Right ventricle myocardium superior (tissue), 1 donor: ENCODE data around the gene STIM2. TPM values are rescaled to one million over a fixed set of nuclear protein-coding genes. Genes with fewer than 3 reads are reported as not detected.
"Not testable (repeated sequence)": the region's sequence is repeated elsewhere in the genome, so short reads cannot be mapped to it uniquely, and the experiment has no call there.

Experiments
- ATAC-seq: fragments of 200-7000 bp; cut with Tn5 transposase; one replicate; pipeline ENCODE4 v1.9.1; 2020; ENCODE audit warnings: mild to moderate bottlenecking; ENCODE audit not compliant: poor library complexity
- DNase-seq: peaks from one replicate; pipeline ENCODE4 v3.0.0-alpha.2; 2020
- intact Hi-C: fragments of 100-400 bp; cut with DNase I; formaldehyde crosslinking; loops from one replicate; pipeline ENCODE4 v1.11.2; 2022
- total RNA-seq: library from RNA; stranded (reverse); fragmentation: NEBNext Ultra II Directional; extraction: Animal tissue kit (Norgen Biotek cat#: 25700); gene quantifications from one replicate; pipeline ENCODE4 v1.2.1, GENCODE V29; 2021
- donor health status: DM: no; HTN: yes; CAD: no; lungs with severe emphysema.

STIM2 gene
- total RNA-seq, 1 donor from 2014 or later = 9.7 TPM

DNA sequence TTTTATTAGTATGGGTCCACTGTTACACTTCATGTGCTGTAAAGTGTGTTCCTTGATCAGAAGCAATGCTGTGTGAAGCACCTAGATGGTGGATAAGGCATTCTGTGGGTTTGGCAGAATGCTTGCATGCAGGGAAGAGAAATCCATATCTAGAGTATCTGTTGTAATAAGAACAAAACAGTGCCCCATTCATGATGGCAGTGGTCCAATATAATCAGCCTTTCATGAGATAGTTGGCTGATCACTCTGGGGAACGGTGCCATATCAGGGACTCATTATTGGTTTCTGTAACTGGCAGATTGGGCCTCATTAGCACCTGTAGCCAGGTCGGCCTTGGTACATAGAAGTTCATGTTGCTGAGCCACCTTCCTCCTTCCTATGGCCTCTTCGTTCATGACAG is 28.7 kb downstream of the STIM2 start:
- no peak for ATAC-seq
- intact Hi-C loops = no loop called here
- DNase-seq = no peak

DNA sequence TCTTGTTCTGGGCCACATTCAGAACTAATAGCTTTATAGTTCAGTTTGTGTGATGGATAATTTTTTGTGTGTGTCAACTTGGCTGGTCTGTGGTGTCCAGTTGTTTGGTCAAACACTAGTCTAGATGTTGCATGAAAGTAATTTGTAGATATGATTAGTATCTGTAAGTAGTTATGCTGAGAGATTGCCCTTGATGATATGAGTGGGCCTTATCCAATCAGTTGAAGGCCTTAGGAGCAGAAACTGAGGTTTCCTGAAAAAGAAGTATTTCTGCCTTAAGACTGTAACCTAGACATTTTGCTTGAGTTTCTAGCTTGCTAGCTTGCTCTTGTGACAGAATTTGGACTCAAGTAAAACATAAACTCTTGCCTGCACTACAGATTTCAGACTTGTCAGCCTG is 30.4 kb downstream of the STIM2 start:
- ATAC-seq (no peak), DNase-seq (no peak)
- intact Hi-C loops = no loop called here

DNA sequence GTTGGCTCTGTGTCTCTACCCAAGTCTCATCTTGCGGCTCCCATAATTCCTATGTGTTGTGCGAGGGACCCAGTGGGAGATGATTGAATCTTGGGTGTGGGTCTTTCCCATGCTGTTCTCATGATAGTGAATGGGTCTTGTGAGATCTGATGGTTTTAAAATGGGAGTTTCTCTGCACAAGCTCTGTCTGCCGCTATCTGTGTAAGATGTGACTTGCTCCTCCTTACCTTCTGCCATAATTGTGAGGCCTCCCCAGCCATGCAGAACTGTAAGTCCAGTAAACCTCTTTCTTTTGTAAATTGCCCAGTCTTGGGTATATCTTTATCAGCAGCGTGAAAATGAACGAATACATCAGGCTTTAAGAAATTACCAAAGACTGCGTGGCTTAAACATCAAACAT is 31.2 kb downstream of the STIM2 start:
- intact Hi-C loops = no loop called here
- ATAC-seq = no peak
- DNase-seq = no peak

DNA sequence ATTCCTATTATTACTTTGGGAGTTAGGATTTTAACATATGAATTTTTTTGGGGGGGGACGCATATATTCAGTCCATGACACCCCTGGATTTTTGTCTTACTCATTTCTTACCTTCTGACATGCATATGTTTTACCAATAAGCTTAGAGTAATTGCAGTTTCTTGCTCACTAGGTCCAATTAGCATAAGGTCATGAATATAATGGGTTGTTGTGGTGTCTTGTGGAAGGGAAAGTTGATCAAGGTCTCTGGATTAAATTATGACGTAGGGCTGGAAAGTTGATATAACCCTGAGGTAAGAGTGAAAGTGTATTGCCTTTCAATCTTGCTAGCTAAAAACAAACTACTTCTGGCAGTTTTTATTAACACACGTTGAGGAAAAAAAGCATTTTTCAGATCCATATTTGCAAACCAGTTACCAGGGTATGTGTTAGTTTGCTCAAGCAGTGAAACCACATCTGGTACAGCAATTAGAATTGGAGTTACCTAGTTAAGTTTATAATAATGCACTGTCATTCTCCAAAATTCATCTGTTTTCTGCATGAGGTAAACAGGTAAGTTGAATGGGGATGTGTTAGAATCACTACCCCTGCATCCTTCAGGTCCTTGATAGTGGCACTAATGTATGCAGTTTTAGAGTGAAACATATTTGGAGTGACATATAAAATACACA is 32.0 kb downstream of the STIM2 start:
- intact Hi-C loops = no loop called here
- ATAC-seq = no peak
- DNase-seq = no peak

DNA sequence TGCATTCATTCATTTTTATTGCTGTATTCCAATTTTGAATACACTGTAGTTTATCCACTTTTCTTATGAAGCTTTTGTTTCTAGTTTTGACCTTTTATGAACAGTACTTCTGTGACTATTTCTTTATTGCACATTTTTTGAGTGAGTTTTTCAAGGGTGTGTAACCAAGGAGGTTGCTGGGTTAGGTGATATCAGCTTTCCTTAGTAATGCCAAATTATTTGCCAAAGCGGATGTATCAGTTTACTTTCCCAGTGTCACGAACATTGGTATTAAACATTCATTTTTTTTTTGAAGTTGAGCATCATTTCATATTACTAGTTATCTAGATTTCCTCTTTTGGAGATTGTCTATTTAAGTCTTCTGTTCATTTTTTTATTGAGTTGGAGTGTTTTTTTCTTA is 32.9 kb downstream of the STIM2 start:
- intact Hi-C loops = no loop called here
- no peak for ATAC-seq

DNA sequence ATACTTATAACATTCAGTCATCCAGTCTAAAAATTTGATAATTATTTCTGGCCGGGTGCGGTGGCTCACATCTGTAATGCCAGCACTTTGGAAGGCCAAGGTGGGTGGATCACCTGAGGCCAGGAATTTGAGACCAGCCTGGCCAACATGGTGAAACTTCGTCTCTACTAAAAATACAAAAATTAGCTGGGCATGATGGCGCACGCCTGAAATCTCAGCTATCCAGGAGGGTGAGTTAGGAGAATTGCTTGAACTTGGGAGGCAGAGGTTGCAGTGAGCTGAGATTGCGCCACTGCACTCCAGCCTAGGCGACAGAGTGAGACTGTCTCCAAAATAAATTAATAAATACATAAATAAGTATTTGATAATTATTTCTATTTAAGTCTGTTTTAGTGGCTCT is 34.2 kb downstream of the STIM2 start:
- ATAC-seq, DNase-seq, intact Hi-C loops: not testable (repeated sequence)

More for the DNA sequence above, 32.9 kb downstream of the STIM2 start:
- no peak for DNase-seq

DNA sequence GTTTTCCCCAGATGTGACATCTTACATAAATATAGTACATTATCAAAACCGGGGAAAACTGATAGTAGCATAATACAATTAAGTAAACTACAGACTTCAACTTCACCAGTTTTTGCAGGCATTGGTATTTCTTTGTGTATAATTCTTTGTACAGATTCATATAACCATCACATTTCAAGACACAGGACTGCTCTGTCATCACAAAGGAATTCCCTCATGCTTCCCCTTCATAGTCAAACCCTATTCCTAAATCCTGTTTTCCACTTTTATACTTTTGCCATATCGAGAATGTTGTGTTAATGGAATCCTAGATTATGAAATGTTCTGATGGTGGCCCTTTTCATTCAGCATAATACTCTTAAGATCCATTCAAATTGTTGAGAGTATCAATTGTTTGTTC is 36.0 kb downstream of the STIM2 start:
- intact Hi-C loops = no loop called here
- DNase-seq (no peak), ATAC-seq (no peak)

DNA sequence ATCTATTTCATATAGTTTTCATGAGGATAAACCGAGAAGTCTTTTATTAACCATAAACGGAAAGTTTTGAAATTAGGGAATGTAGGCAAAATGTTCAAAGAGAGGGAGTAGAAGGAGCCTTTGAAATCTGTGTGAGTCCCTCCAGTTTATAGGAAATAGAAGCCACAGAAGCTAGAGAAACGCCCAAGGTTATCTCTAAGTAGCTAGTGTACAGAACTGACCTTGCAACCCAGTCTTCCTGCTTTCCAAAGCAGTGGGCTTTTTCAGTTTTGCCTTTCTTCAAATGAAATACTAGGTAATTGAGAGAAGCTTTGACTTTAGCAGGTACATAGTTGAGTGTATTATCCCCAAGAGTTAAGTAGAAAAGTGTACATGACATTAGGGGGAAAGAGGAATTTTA is 39.4 kb downstream of the STIM2 start:
- DNase-seq (no peak), ATAC-seq (no peak)
- intact Hi-C loops = no loop called here

DNA sequence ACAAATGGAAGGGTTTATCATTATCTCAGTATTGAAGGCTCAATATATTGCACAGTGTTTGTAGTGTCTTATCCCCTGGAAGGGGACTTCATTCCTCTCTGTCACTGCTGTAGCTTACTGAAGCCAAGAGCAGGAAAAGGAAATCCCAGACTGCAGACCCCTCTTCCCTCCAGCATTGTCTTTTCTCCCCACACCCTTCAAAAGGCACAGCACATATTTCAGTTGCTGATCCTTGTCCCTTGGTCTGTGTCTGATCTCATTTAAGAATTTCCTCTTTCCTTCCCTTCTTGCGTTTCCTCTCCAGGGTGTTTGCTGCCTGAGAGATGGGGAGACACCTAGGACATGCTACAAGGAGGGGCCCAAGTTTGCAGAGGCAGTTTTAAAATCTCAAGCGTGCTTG is 40.1 kb downstream of the STIM2 start:
- ATAC-seq (no peak), DNase-seq (no peak)
- intact Hi-C loops = no loop called here

DNA sequence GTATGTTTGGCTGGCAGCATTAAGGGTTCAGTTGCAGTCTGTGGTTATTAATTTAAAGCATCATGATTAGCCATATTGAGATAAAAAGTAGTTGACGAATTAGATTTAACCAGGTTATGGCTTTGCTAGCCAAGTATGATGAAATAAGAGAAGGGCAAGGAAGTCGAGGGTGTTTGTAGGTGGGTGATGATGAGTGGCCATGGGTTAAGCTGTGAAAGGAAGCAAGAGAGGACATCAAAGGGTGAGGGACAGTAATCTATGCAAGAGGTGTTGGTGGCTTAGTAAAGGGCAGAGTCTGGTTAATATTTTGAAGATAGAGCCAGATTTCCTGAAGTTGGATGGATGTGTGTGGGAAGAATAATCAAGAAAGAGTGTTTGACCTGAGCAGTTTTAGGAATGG is 44.5 kb downstream of the STIM2 start:
- no peak for DNase-seq
- intact Hi-C loops = no loop called here
- ATAC-seq = no peak

DNA sequence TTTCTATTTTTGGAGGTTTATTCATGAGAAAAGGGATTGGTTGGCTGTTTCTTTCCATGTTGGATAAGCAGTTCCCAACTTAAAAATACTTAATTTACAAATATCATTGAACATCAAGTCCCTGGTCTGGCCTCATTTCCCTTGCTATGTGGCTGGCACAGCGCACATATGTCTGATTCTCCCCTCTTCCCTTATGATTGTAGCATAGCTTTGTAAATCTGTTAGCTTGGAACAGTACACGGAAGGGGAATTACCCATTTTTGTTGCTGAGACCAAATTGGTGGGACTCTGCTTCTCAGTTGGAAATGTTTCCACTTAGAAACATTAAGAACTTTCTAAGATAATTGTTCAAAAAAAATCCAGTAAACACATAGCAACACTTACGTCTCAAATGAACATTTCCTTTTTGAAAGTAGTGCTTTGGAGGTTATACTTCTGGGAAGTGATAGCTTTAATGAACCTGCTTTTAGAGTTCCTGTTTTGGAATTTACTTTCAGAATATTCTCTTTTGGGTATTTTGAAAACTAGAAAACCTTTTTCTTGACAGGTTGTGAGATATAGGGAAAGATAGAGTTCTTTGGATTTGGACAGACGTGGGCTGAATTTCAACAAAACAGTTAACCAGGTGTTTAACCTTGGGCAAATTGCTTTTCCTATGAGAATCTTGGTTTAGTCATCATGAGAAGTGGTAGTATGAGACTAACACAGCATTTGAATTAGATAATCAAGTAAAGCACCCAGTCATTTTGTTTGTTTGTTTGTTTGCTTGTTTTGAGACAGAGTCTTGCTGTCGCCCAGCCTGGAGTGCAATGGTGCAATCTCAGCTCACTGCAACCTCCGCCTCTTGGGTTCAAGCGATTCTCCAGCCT is 47.3 kb downstream of the STIM2 start:
- DNase-seq (no peak), ATAC-seq (no peak)
- intact Hi-C loops = no loop called here

DNA sequence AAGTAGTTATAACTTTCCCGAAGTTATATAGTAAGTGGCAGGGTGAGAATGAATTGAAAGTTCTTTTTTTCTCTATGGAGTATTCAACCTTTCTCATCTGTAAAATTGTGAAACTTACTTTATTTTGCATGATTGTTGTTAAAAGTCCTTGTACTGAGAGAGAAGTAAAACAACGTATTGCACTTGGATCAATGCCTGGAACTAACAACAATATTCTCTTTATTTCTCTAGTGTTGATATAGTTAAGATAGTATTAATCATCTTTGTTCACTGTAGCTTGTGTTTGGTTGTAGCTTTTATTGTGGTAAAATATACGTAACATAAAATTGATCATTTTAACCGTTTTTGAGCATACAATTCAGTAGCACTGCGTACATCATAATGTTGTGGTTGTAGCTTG is 48.7 kb downstream of the STIM2 start:
- DNase-seq = no peak
- ATAC-seq = no peak
- intact Hi-C loops = no loop called here

DNA sequence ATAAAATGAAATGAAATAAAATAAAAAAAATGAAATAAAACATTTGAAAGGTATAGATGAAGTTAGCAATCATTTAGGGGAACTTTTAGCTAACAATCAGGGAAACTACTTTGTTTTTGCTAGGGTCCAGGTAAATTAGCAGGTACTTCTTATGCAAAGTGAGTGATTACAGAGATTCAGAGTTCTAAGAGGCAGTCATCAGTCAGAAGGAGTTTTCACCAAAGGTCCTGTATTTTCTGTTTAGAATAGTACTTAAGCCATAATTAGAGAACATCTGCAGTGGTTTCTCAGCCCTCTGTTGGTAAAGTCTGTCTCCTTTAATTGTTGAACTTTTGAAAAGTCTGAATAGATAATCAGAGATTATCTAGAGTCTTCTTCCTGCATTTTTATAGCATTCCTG is 50.6 kb downstream of the STIM2 start:
- intact Hi-C loops = no loop called here
- no peak for DNase-seq
- no peak for ATAC-seq

DNA sequence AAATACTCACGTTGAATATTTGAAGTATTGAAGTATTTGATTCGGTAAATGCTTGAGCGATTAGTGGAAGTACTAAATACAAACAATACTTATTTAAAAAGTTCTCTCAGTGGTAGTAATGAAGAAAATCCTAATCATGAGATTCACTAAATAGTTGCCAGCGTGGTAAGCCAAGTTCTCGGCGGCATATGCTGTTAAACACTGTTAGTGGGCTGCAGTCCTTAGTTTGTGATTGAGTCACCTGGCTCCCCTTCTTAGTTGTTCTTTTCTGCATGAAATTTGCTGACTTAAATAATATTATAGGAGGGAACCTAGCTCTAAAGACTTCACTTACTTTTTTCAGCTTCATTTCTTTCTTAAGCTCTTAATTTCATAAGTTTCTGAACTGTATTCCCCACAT is 51.4 kb downstream of the STIM2 start:
- DNase-seq (no peak), ATAC-seq (no peak)
- intact Hi-C loops = no loop called here

DNA sequence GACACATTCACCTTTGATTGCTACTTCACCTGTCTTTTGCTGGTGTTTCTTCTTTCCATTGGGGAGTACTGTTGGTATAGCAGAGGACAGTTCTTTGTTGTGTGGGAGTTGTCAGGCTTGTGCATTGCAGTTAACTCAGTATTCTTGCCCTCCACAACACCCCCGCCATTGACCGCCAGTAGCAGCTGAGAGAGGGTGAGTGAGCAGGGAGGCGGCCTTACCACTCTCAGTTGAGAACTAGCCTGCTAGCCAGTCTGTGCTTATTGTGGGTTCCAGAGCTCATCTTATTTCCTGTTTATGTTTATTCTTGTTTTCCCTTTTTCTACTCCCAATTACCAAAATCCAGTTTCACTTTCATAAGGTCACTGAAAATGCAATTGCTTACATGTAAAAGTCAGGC is 52.2 kb downstream of the STIM2 start:
- intact Hi-C loops = no loop called here
- ATAC-seq (no peak), DNase-seq (no peak)

DNA sequence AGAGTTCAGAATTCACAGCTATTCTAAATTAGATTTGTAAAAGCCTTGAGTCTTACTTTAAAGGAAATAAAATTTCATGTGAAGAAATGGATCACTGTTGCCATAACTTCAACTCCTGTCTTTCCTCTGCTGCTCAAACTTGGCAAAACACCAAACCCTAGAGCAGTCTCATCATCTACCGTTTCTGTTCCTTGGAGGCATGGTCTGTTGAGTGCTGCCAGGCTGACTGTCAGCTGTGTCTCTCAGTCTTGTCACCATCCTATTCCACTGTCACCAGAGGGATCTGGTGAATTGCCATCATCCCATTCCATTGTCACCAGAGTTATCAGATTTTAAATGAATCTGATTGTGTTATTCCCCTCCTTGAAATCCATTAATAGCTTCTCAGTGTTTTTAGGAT is 55.6 kb downstream of the STIM2 start:
- no peak for ATAC-seq
- DNase-seq = no peak
- intact Hi-C loops = no loop called here

DNA sequence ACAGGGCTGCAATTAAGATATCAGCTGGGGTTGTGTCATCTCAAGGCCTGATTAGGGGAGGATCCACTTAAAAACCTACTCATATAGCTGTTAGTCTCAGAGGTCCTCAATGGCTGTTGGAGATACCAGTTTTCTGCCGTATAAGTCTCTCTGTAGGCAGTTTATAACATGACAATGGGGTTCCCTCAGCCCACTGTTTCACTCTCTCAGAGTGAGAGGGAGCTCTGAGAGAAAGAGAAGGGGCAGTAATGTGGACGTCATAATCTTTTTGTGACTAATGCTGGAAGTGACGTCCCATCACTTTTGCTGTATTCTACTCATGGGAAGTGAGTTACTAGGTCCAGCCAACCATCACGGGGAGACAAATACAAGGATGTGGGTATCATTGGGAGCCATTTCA is 70.3 kb downstream of the STIM2 start:
- ATAC-seq = no peak
- intact Hi-C loops = no loop called here
- no peak for DNase-seq

DNA sequence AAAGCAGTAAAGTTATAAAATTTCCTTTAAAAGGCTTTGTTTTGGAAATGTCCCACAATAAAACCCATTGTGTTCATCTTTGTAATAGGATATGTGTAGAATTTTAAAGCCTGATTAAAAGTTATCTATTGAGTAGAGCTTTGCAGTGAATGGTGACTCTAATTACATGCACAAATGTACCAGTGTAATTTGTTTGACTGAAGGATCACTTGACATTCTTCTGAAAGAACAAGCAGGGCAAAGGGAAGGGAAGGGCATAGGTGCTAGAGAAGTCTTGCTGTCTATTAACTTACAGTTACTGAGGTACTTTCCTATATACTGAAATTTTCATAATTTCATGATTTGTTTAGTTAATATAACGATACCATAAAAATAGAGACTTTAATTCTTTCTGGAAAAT is 70.8 kb downstream of the STIM2 start:
- peak; percentile 48 for ATAC-seq
- intact Hi-C loops = no loop called here
- DNase-seq = no peak

DNA sequence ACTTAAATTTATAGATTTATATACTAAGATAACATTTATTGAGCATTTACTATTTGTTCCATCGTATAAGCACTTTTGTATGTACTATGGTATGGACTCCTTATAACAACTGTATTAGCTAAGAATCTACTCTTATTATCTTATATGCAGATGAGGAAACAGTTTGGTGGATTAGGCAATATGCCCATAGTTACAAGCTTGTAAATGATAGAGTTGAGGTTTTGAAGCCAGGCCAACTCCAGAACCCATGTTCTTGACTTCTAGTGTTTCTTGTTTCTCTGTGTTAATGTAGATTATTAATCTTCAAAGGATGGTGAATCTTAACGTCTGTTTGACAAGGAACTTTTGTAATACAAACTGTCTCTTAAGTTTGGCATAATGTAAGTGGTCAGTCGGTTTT is 71.3 kb downstream of the STIM2 start:
- no peak for ATAC-seq
- intact Hi-C loops = no loop called here
- DNase-seq = no peak

DNA sequence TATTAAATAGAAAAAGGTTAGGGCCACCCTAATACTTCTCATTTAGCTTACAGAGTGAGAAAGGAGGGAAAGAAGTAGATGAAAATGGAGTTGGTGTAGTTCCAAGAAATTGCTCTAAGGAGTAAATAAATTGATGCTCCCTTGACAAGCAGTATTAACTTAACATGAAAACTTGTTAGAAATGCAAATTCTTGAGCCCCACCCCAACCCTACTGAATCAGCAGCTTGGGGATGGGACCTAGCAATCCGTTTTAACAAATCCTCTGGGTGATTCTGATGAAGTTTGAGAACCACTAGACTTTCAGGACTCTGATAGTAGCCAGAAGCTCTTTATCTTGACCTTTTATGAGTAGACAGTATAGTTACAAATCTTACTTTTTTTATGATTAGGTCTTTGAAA is 74.8 kb downstream of the STIM2 start:
- DNase-seq = no peak
- intact Hi-C loops = no loop called here
- no peak for ATAC-seq
